AG09309 (cell line): Measurements from ENCODE around the gene C5orf58.

Experiments
- DNase-seq: peaks from one replicate; pipeline ENCODE4 v3.0.0-alpha.2; 2010; ENCODE audit warnings: low read depth
- H3K4me3 ChIP-seq: 2 replicates; pipeline ENCODE4 v1.5.1; 2011; ENCODE audit warnings: mild to moderate bottlenecking, low read depth, low read length, moderate library complexity; ENCODE audit not compliant: control insufficient read depth
- CTCF ChIP-seq: IDR thresholded peaks from 2 replicates; pipeline ENCODE4 v1.5.1; 2011; ENCODE audit warnings: mild to moderate bottlenecking, low read depth, low read length, inconsistent platforms; ENCODE audit not compliant: insufficient read depth, control insufficient read depth; ENCODE audit errors: missing control alignments

Gene C5orf58

GRCh38 chr5:170232786-170233185 lies at the start of gene C5orf58:
TSS of gene C5orf58 (plus strand) at chr5:170232985. CDS start at chr5:170234977, 1,992 bp downstream.
- DNase-seq = no peak
- no peak within 1 kb of the TSS for H3K4me3 ChIP-seq
- TF ChIP-seq CTCF = no peak

GRCh38 chr5:170183816-170184687 lies 48.7 kb upstream of the C5orf58 start:
- H3K4me3 ChIP-seq = no peak overlapping the region
- peak; percentile 90 for TF ChIP-seq CTCF
- peak; percentile 10 for DNase-seq

GRCh38 chr5:170184737-170185136 lies 48.0 kb upstream of the C5orf58 start:
- TF ChIP-seq CTCF = no peak
- no peak overlapping the region for H3K4me3 ChIP-seq
- no peak for DNase-seq

GRCh38 chr5:170186156-170186555 lies 46.6 kb upstream of the C5orf58 start:
- no peak for DNase-seq
- H3K4me3 ChIP-seq = no peak overlapping the region
- no peak for TF ChIP-seq CTCF

GRCh38 chr5:170186856-170187255 lies 45.9 kb upstream of the C5orf58 start:
- DNase-seq = no peak
- no peak overlapping the region for H3K4me3 ChIP-seq
- no peak for TF ChIP-seq CTCF

- H3K4me3 ChIP-seq = no peak overlapping the region
- no peak for TF ChIP-seq CTCF
- DNase-seq = no peak
These were observed 42.2 kb upstream of the C5orf58 start for GRCh38 chr5:170190436-170191134.
